HL-60/S4 treated with phorbol 12-myristate 13-acetate at 8.2 ng/mL for 4 days and 3 days (cell line): ENCODE results near the gene BTG1.
"Not testable (repeated sequence)": the region's sequence is repeated elsewhere in the genome, so short reads cannot be mapped to it uniquely, and the experiment has no call there.

Experiments used
- in situ Hi-C: fragments of 300-500 bp; cut with MboI; formaldehyde crosslinking; loops from 2 replicates; pipeline ENCODE4 v1.15.0; 2022; ENCODE audit warnings: low sequenced_read_pairs

BTG1 gene

DNA sequence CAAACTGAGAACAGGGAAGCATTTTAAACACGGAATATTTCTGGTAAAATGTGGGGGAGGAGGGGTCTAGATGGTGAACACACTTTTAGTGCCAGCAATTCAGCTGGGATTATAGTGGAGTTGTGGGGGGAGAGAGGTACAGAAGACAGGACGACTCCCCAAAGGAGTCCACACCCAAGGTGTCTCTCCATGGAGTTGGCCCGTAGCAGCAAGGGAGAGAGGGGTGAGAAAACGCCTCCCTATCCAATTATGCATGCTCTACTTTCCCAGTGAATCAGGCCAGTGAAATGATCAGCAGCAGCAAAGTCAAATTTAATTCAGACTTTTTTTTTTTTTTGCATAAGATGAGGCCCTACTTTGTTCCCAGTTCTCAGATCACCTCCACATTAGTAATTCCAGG, 38.6 kb downstream of the BTG1 start:
- in situ Hi-C loops: no loop called here

DNA sequence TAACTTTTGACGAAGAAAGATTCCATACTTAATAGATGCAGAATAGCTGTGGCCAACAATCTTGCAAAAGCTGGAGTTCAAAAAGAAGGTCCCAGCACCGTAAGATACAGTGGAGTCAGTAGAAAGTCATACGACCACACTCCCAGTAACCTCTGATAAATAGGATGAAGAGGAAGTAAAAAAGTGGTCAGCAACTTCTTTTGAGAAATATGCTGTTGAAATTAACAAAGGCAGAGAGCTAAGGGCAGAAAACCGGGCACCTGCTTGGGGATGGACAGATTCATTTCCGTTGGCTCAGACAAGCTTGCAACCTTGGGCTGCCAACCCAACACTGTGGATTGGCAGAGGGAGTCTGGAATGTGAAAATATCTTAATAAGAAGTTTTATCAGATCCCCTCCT, 40.0 kb downstream of the BTG1 start:
- in situ Hi-C loops: no loop called here

DNA sequence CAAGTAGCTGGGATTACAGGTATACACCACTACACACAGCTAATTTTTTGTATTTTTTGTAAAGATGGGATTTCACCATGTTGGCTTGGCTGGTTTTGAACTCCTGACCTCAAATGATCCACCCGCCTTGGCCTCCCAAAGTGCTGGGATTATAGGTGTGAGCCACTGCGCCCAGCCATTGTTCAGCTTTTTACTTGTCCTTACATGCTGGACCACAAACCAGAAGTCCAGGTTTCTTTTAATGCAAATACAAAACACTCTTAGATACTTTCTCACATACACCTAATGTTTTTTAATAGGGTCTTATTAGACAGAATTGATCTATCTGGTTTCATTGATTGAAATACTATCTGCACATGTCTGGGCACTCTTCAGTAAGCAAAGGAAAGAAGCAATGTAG, 40.5 kb downstream of the BTG1 start:
- in situ Hi-C loops: no loop called here

DNA sequence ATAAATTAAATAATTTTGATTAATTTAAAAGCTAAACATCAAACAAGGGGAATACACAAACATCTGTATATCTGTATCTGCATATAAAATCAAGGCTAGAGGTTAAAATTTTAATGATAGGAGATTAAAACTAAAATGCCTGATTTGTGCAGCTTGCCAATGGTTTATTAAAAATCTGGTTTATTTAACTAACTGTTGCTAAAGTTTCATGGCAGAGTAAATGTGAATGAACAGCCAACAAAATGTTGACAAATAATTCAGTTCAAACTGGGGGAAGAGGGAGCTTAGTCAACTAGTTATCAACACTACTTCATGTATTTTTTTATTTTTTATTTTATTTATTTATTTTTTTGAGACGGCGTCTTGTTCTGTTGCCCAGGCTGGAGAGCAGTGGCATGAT, 43.0 kb downstream of the BTG1 start:
- in situ Hi-C loops: no loop called here

DNA sequence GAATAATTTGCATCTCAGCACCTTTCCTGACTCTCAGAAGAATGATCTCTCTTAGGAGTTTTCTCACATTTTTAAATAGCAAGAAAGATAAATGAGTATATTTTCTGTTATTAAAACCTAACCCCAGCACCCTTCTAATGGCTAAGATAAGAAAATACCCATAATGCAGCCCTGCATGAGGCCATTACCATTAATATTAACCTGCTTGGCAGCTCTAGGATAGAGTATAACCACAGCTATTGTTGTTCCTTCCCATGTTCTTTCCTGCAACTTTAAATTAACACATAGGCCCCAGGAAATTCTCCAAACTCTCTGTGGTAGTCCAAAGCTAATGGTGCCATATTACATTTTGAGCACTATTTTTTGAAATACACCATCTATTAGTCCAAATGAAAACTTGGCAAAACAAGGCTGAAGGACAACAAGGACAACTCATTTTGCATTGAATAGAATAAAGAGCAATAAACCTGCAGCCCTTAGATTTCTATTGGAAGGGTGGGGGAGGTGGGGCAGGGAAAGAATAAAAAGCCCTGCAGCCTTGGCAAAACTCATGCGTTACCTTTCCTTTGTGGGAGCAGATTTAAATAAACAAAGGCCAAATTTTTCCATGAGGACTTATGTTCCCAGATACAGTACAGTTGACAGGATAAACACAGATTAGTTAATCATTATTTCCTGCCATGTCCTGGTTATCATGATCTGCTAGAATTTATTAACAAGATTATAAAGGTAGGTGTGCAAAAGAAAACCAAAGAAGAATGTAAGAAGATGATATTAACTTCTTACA, 46.9 kb downstream of the BTG1 start:
- in situ Hi-C loops: no loop called here

DNA sequence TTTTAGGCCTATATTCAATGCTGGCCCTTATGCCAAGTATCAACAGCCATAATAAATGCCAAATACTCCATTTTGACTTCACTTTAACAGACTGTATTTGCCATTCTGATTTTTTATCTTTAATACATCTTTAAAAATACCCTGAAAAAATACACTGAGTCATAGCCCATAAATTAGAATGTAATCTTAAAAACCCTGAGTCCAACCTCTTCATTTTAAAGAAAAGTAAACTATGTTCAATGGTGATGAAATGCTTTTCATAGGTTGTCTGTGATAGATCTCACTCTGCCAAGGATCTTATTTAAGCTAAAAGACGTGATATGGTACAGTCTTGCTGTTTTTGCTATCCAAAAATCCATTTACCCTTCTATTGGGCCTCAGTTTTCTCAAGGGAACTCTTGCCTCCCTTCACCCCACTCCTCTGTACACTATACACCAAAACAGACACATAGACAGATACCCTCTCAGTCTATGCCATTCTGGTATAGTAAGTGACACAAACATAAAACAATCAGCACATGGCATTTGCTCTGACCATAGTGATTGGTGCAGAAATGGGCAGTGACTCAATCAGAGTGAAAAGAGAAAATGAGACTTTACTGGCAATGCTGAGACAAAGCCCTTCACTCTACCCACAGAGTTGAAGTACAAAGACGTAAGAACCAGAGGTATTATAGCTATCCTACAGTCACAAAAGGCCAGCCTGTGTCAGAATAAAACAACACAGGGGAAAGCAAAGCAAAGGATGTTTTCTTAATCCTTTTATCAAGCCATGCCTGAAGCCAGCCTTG, 49.1 kb downstream of the BTG1 start:
- in situ Hi-C loops: no loop called here

DNA sequence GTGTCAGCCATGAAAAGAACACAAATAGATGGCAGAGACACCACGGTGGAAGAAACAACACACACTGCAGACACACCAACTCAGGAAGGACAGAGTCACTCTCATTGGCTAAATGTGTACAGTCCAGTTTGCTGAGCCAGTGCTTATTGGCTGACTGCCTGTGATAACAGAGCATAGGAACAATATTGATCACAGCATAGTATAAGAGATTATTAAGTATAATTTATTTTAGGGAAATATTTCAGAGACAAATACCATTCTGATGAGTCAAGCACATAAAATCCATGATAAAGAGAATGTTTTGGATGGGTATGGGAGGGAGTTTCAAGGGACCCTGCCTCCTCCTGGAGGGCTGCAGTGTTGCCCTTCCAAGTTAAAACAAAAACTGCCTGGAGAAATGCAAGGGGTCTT, 50.9 kb downstream of the BTG1 start:
- in situ Hi-C loops: no loop called here

DNA sequence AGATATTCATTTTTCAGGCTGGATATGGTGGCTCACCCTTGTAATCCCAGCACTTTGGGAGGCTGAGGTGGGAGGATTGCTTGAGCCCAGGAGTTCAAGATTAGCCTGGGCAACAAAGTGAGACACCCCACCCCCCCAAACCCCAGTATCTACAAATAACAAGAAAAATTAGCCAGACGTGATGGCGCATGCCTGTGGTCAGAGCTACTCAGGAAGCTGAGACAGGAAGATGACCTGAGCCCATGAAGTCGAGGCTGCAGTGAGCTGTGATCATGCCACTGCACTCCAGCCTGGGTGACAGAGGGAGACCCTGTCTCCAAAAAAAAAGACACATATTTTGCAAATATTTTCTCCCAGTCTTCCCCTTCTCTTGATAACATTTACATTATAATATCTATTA, 51.3 kb downstream of the BTG1 start:
- in situ Hi-C loops: not testable (repeated sequence)
